Right cardiac atrium (tissue), 5 donors: ENCODE data around the gene DENND1C. TPM values are rescaled to one million over a fixed set of nuclear protein-coding genes. Genes with fewer than 3 reads are reported as not detected.

Source experiments
- ATAC-seq, 2 donors: fragments of 200-7000 bp; cut with Tn5 transposase; one replicate each; pipeline versions ENCODE4 v1.8.0 to v1.9.1; 2020; ENCODE audit warnings: moderate library complexity in 2 of 2, mild to moderate bottlenecking in 1 of 2
- DNase-seq, 3 donors: peaks; one replicate each; pipeline ENCODE4 v3.0.0-alpha.2; 2020
- H3K27ac ChIP-seq: one replicate; pipeline ENCODE4 v1.5.1; 2013; ENCODE audit warnings: mild to moderate bottlenecking, low read length, control low read depth, moderate library complexity
- H3K27me3 ChIP-seq: one replicate; pipeline ENCODE4 v1.6.1; 2013; ENCODE audit not compliant: control insufficient read depth, insufficient read depth
- H3K4me1 ChIP-seq: one replicate; pipeline ENCODE4 v1.6.1; 2013; ENCODE audit warnings: low read length; ENCODE audit not compliant: control insufficient read depth, insufficient read depth
- H3K4me3 ChIP-seq: one replicate; pipeline ENCODE4 v1.5.1; 2013; ENCODE audit warnings: low read length, control low read depth
- H3K9me3 ChIP-seq: one replicate; pipeline ENCODE4 v1.6.1; 2013; ENCODE audit warnings: low read length; ENCODE audit not compliant: control insufficient read depth
- WGBS: extraction: QIAGEN DNeasy Blood & Tissue Kit; methylation state at CpG from one replicate; pipeline ENCODE4 v1.1.7; 2013; 5-methylcytosine and 5-hydroxymethylcytosine counted together
- intact Hi-C, 4 donors: fragments of 100-400 bp; cut with DNase I; formaldehyde crosslinking; loops; one replicate each; pipeline versions ENCODE4 v1.11.0 to v1.14.0; 2022 to 2023
- polyA plus RNA-seq: library from polyadenylated mRNA; stranded (reverse); fragments of 200-250 nt; gene quantifications from one replicate; pipeline ENCODE4 v1.2.3, GENCODE V29; 2013
- total RNA-seq, 4 donors: library from RNA; stranded (reverse); fragmentation: NEBNext Ultra II Directional; extraction: Animal tissue kit (Norgen Biotek cat#: 25700); gene quantifications; one replicate each; pipeline ENCODE4 v1.2.1, GENCODE V29; 2021
- donor health status: healthy with polysubstance abuse.
- donor health status: DM: no; HTN: yes; CAD: no.
- donor health status: DM: no; HTN: no; CAD: no.
- donor health status: DM: no; HTN: yes; CAD: no; lungs with severe emphysema.
- donor health status: DM: yes; HTN: yes; CAD: no.

DENND1C gene
- total and polyA plus RNA-seq, 5 donors = 0.54 to 1.9 (median 0.91) TPM

DNA sequence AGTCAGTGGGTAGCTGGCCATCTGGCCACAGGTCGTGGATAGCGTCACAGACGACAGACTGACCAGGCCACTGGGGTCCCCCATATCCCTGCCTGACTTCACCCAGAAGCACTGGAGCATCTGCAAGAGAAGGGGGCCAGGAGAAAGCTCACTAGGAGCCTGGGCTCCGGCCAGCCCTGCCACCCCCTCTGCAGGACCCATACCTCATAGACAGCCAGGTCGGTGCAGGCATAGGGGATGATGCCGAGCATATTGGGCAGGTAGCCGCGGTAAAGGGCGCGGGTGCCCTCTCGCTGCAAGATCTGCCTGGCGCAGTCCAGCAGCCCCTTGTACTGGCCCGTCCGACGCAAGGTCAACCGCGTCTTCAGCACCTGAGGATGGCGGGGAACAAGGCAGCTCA, 54.5 kb downstream of the DENND1C start:
- ATAC-seq (no peak), DNase-seq (peak in 1 of 3 donors; percentile 51)
- intact Hi-C loops = no loop called here
- Histone ChIP-seq H3K4me1 (peaks cover 5% of the 10 kb centered on the region), H3K4me3 (no peak overlapping the region), H3K27ac (no peak overlapping the region), H3K27me3 (no peaks in the 10 kb centered on the region), H3K9me3 (no peaks in the 10 kb centered on the region)
- 97% methylated on average over 18 of the region's 18 CpGs for WGBS

DNA sequence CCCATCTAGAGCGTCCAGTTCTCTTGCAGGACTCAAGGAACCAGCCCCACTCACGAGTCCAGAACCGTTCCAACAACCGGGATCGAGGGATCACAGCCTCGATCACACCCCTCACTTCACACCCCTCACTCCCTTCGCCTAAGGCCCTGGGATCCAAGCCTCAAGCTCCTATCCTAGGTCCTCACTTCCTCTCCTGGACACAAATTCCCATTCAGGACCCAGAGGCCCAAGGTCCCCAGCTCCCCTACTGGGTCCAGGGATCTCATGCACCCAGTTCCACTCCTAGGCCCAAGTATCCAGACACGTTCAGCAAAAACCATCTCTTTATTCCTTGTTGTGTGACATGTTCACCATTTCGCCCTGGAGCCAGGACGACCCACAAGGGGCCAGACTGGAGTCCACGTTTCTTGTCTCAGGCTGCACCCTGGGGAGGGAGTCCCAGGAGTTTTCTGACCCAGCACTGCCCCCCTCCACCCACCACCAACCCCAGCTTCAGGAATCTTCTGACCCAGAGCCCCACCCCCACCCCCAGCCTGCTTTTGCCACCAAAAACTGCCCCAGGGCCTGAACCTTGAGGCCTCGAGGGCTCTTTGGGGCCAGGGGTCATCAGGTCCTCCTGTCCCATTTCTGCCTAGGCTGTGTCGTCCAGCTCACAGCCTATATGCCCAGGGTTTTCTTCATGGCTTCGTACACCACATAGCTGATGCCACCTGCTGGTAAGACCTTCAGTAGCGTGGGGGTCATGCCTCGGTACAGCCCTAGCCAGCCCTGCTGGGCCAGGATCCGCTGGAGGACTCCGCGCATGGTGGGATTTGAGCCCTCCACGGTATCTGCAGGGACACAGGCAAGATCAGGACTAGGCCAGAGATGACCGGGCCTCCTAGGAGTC, 55.6 kb downstream of the DENND1C start:
- H3K4me3 ChIP-seq = no peak overlapping the region
- no peaks in the 10 kb centered on the region for H3K27me3 ChIP-seq
- H3K4me1 ChIP-seq = peaks cover 5% of the 10 kb centered on the region
- intact Hi-C loops = no loop called here
- H3K9me3 ChIP-seq = no peaks in the 10 kb centered on the region
- DNase-seq (peak in 2 of 3 donors; percentile 25 to 61), ATAC-seq (no peak)
- peak overlapping the region; percentile 48 for H3K27ac ChIP-seq
- WGBS = 92% methylated on average over 21 of the region's 21 CpGs

DNA sequence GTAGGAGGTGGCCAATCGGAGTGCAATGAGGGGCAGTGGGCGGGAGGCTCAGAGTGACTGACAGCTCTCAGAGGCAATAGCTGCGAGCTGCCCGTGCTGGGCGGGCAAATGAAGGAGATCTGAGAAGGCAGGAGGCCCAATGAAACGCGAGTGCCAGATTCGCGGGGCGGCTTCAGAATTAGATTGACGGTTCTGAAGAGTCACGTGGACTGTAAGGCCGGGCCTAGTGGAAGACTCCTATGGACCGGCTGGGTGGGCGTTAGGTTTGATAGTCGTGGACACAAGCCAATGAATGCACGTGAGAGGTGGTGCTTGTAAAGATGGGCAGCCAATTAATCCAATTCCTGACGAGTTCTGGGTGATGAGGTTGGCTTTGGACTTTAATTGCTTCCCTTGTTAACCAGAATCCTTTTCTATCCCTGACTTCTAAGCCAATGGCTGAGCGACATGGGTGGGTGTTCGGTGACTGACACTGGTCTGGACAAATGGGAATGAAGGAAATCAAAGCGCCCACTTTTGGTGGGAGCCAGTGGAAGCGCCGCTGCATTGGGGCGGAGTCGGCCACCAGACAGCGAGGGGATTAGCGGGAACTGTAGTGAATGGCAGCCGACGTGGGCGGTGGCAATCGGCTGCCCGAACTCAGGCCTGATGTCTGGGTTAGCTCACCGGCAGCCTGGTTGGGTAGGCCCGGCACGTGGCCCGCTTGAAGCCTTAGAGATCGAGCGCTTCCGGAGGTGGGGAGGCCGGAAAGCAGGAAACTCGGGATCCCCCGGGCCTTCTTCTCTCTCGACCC, 56.5 kb downstream of the DENND1C start:
- H3K4me3 ChIP-seq = no peak overlapping the region
- peaks cover 5% of the 10 kb centered on the region for H3K4me1 ChIP-seq
- no peaks in the 10 kb centered on the region for H3K9me3 ChIP-seq
- H3K27me3 ChIP-seq = no peaks in the 10 kb centered on the region
- WGBS = 4% methylated on average over 43 of the region's 43 CpGs
- intact Hi-C loops = no loop called here
- DNase-seq (peak; percentile 100), ATAC-seq (peak; percentile 96)
- H3K27ac ChIP-seq = peak overlapping the region; percentile 48

DNA sequence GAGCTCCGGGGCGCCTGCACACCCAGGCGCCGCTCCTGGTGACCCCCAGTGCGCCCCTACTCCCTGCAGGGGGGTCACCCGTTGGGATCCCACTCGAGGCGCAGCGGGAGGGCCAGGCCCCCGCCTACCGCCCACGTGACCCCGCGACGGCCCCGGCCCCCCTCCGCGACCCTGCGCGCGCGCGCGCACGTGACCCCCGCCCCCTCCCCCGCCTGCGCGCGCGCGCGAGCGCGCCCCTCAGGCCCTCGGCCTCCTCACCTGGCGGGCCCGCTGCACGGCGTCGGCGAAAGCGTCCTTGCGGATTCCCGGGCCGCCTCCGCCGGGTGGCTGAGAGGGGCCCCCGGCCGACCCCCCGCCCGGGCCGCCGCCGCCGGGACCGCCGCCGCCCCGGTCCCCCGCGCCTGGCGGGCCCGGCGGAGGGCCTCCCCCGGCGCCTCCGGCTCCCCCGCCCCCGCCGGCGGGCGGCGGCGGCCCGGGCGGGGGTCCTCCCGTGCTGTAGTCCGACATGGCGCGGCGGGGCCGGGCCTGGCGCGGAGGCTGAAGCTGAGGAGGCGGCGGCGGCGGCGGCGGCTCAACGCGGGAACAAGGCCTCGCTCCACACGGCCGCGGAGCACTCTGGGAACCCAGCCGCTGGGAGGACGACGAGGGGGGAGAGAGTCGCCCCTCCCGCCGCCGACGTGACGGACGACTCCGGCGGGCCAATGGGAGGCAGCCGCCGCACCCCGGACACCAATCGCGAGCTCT, 57.2 kb downstream of the DENND1C start, which contains the start of gene KHSRP:
TSS of gene KHSRP (minus strand) at position 617 of the 744 bp plus-strand sequence. CDS start at position 507, 110 bp downstream.
- DNase-seq = peak; percentile 29 to 77 (median 66)
- ATAC-seq = no peak
- H3K9me3 ChIP-seq = no peaks in the 10 kb centered on the region
- no peaks in the 10 kb centered on the region for H3K27me3 ChIP-seq
- intact Hi-C loops = no loop called here
- H3K4me3 ChIP-seq = peak within 1 kb of the TSS; percentile 99
- H3K27ac ChIP-seq = peak within 1 kb of the TSS; percentile 48
- peaks cover 5% of the 10 kb centered on the region for H3K4me1 ChIP-seq
- WGBS = under 1% methylated on average over 109 of the region's 114 CpGs

DNA sequence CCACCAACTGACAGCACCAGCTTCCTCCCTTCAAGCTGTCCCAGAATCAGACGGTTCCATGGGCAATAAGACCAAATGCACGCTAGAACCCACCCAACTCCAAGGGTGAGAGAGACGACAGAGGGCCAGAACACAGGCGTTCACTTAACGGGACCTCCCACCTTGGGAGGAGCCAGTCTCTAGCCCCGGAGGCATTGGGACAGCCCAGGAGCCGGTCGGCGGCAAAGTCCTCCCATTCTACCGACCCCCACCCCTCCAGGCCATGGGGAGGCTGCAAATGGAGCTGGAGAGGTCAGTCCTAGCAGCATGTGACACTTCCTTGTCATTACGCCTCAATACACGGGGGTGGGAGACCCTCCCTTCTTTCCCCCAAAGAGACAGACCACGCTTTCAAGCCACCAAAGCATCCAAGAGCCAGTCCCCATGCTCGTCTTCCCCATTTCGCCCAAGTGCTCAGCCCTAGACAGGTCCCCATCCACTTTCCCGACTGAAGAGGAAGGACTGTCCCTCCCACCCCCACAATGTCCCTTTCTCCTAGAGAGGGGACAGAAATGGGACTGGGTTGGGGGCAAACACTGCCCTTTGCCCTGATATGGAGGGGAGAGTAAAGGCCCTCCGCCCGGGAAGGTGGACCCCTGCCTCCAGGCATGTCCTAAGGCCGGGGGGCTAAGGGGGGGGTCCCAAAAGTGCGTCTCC, 57.9 kb downstream of the DENND1C start:
- Histone ChIP-seq H3K9me3 (no peaks in the 10 kb centered on the region), H3K27ac (peak overlapping the region; percentile 37), H3K4me3 (peak overlapping the region; percentile 99), H3K4me1 (peaks cover 5% of the 10 kb centered on the region), H3K27me3 (no peaks in the 10 kb centered on the region)
- intact Hi-C loops = no loop called here
- ATAC-seq (peak in 1 of 2 donors; percentile 1), DNase-seq (peak in 2 of 3 donors; percentile 49 to 71)
- under 1% methylated on average over 20 of the region's 20 CpGs for WGBS

DNA sequence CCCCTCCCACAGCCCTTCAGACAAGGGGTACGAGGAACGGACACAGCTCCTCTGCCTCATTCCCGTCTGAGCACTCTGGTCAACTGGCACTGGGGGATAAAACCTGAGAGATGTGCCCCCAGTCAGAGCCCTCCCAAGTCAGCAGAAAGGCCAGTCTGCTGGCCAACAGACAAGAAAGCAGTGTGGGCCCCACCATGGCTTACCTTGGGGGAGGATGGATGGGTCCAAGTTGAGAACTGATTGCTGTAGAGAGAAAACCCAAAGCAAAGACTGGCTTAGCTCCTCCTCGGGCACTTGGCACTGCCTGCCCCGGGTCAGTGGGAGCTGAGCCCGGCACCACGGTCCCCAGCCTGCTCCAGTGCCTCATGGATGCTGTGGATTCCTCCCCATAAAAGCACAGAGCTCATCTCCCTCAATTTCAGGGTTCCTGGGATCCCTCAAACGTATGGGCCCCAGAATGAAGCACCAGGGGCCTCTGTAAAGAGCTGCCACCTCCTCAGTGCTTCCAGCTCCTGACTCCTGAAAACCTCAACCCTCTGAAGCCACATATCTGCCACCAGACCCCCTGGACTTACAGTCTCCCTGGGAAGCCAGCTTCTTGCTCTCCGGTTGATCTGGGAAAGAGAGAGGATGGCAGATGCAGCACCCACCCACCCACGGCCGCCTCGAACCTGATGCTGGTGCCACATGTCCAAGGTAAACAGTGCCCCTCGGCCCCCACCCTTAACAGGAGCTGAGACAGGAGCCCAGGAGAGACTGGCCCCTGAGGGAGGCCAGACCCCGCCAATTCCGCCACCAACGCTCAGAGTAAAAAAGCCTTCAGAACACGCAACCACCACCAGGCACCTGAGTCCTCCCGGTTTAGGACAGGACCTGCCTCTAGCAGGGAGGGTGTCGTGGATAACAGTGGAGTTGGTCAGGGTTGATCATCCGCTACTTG, 60.2 kb downstream of the DENND1C start:
- DNase-seq = peak in 1 of 3 donors; percentile 40
- Histone ChIP-seq H3K27me3 (no peaks in the 10 kb centered on the region), H3K4me1 (peaks cover 5% of the 10 kb centered on the region), H3K9me3 (no peaks in the 10 kb centered on the region), H3K4me3 (no peak overlapping the region), H3K27ac (no peak overlapping the region)
- ATAC-seq = no peak
- WGBS = 74% methylated on average over 20 of the region's 20 CpGs
- intact Hi-C loops = no loop called here

DNA sequence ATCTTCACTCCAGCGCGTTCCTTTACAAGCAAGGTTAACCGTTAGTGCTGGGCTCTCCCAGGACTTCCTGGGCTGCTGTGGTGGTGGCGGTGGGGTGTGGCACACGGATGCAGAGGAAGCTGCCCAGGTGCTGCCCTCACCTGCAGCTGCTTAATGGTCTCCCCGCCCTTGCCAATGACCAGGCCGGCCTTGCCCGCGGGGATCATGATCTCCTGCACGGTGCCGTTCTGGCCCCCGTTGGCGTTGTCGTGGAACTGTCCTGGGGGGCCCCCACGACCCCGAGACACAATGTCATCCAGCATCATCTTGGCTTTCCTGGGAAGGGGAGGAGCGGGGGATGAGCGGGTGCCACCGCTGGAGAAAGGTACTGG, 63.0 kb downstream of the DENND1C start:
- WGBS = 90% methylated on average over 19 of the region's 19 CpGs
- no peak for ATAC-seq
- intact Hi-C loops = no loop called here
- Histone ChIP-seq H3K9me3 (no peaks in the 10 kb centered on the region), H3K4me3 (no peak overlapping the region), H3K27ac (no peak overlapping the region), H3K27me3 (no peaks in the 10 kb centered on the region), H3K4me1 (peaks cover 4% of the 10 kb centered on the region)
- DNase-seq = peak in 1 of 3 donors; percentile 33

DNA sequence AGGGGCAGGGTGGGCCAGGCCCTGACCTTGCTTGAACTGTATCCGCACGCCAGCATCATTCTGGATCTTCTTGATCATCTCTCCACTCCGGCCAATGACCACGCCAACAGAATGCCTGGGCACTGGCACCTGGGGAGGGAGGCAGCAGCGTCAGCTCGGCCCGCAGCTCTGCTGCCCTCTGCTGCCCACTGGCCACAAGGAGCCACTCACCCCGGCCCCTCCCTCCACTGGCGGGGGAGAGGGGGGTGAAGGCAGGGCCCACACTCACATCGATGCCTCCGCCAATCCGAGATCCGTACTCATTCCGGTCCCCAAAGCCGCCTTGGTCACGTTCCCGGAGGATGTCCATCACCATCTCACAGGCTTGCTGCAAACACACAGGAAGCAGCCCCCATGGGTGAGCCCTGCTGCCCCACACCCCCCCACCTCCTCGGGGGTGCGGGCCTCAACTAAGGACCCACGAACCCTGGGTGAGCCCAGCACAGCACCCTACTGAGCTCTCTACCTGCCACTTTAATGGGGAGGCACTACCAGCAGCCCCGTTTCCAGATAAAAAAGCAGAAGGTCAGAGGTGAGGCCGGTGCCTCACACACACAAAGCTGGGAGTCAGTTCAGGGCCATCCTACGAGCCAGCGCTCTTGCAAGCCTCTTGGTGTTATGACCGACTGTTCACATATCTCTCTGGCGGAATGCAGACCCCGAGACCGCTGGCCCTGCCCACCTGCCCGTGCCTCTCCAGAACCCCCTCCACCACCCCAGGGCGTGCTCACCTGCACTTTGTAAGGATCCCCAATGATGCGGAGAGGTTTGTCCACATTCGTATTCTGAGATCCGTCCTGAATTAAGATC, 63.6 kb downstream of the DENND1C start:
- H3K4me1 ChIP-seq = peaks cover 1% of the 10 kb centered on the region
- no peak overlapping the region for H3K27ac ChIP-seq
- H3K27me3 ChIP-seq = no peaks in the 10 kb centered on the region
- 67% methylated on average over 33 of the region's 33 CpGs for WGBS
- ATAC-seq (peak; percentile 24 to 38), DNase-seq (peak; percentile 29 to 77 (median 69))
- no peak overlapping the region for H3K4me3 ChIP-seq
- H3K9me3 ChIP-seq = no peaks in the 10 kb centered on the region
- intact Hi-C loops = no loop called here
